ENCODE results near the gene STARD3NL. TPM values are rescaled to one million over a fixed set of nuclear protein-coding genes. Genes with fewer than 3 reads are reported as not detected.

The STARD3NL gene
- polyA plus RNA-seq, 1 donor (not counting 4 experiments of a cell fraction or from before 2014, with no cell fraction given) = 45.1 TPM

- Histone ChIP-seq H3K9me1 (ENCODE audit: control insufficient read depth, extremely low read depth, insufficient read depth, low read length) (no peaks in the 10 kb centered on the region), H3K27ac (ENCODE audit: control insufficient read depth, insufficient read depth, low read length) (no peak overlapping the region), H3K9me3 (ENCODE audit: control insufficient read depth, low read depth, low read length) (no peaks in the 10 kb centered on the region), H3K79me2 (ENCODE audit: control insufficient read depth, insufficient read depth, low read length) (no peaks in the 10 kb centered on the region), H2AFZ (ENCODE audit: control insufficient read depth, low read length) (no peak overlapping the region), H3K4me2 (ENCODE audit: control insufficient read depth, extremely low read depth, insufficient read depth, low read depth, low read length) (no peak overlapping the region), H3K36me3 (ENCODE audit: control insufficient read depth in 2 of 2, extremely low read depth in 1 of 2, insufficient read depth in 2 of 2, low read length in 2 of 2) (no peaks in the 10 kb centered on the region), H4K20me1 (ENCODE audit: control insufficient read depth, extremely low read depth, insufficient read depth, low read length) (no peaks in the 10 kb centered on the region), H3K27me3 (ENCODE audit: control insufficient read depth, extremely low read depth, insufficient read depth, low read length) (no peaks in the 10 kb centered on the region), H3K4me3 (ENCODE audit: control insufficient read depth in 2 of 3, extremely low read depth in 1 of 3, insufficient read depth in 2 of 3, low read depth in 1 of 3, low read length in 3 of 3) (no peak overlapping the region), H3K9ac (ENCODE audit: control insufficient read depth, extremely low read depth, insufficient read depth, low read length) (no peak overlapping the region), H3K4me1 (ENCODE audit: control insufficient read depth, extremely low read depth, insufficient read depth, low read length) (no peaks in the 10 kb centered on the region)
- FAIRE-seq (no peak), DNase-seq (ENCODE audit: low read depth, low spot score) (no peak)
- TF ChIP-seq CTCF (optimal IDR thresholded peaks at IDR 0.05 in 1 of 3, IDR thresholded peaks at IDR 0.05 in 1 of 3, conservative IDR thresholded peaks at IDR 0.05 in 1 of 3; ENCODE audit: extremely low read depth in 1 of 3, insufficient read depth in 2 of 3, low read length in 3 of 3) = no peak
- no peak for TF ChIP-seq EZH2 (IDR thresholded peaks at IDR 0.05; ENCODE audit: low read length)
- dilution Hi-C loops (cut with MboI; ENCODE audit: extremely low pct_ligation_motif_present, low sequenced_read_pairs) = no loop called here
Observed at GRCh38 chr7:38274486-38274885, 96.4 kb downstream of the STARD3NL start.

GRCh38 chr7:38274927-38275620 is 97.0 kb downstream of the STARD3NL start:
- Histone ChIP-seq H3K4me2 (ENCODE audit: control insufficient read depth, extremely low read depth, insufficient read depth, low read depth, low read length) (no peak overlapping the region), H3K27ac (ENCODE audit: control insufficient read depth, insufficient read depth, low read length) (no peak overlapping the region), H3K9me3 (ENCODE audit: control insufficient read depth, low read depth, low read length) (no peaks in the 10 kb centered on the region), H4K20me1 (ENCODE audit: control insufficient read depth, extremely low read depth, insufficient read depth, low read length) (no peaks in the 10 kb centered on the region), H3K4me1 (ENCODE audit: control insufficient read depth, extremely low read depth, insufficient read depth, low read length) (no peaks in the 10 kb centered on the region), H3K4me3 (ENCODE audit: control insufficient read depth in 2 of 3, extremely low read depth in 1 of 3, insufficient read depth in 2 of 3, low read depth in 1 of 3, low read length in 3 of 3) (no peak overlapping the region), H3K36me3 (ENCODE audit: control insufficient read depth in 2 of 2, extremely low read depth in 1 of 2, insufficient read depth in 2 of 2, low read length in 2 of 2) (no peaks in the 10 kb centered on the region), H3K27me3 (ENCODE audit: control insufficient read depth, extremely low read depth, insufficient read depth, low read length) (no peaks in the 10 kb centered on the region), H3K9me1 (ENCODE audit: control insufficient read depth, extremely low read depth, insufficient read depth, low read length) (no peaks in the 10 kb centered on the region), H2AFZ (ENCODE audit: control insufficient read depth, low read length) (no peak overlapping the region), H3K79me2 (ENCODE audit: control insufficient read depth, insufficient read depth, low read length) (no peaks in the 10 kb centered on the region), H3K9ac (ENCODE audit: control insufficient read depth, extremely low read depth, insufficient read depth, low read length) (no peak overlapping the region)
- FAIRE-seq (no peak), DNase-seq (ENCODE audit: low read depth, low spot score) (no peak)
- dilution Hi-C loops (cut with MboI; ENCODE audit: extremely low pct_ligation_motif_present, low sequenced_read_pairs) = no loop called here
- TF ChIP-seq EZH2 (IDR thresholded peaks at IDR 0.05; ENCODE audit: low read length) (no peak), CTCF (optimal IDR thresholded peaks at IDR 0.05 in 1 of 3, IDR thresholded peaks at IDR 0.05 in 1 of 3, conservative IDR thresholded peaks at IDR 0.05 in 1 of 3; ENCODE audit: extremely low read depth in 1 of 3, insufficient read depth in 2 of 3, low read length in 3 of 3) (no peak)

All from keratinocyte (primary cell).